ENCODE data around the gene COL27A1. TPM values are rescaled to one million over a fixed set of nuclear protein-coding genes. Genes with fewer than 3 reads are reported as not detected.

Gene COL27A1
- polyA plus RNA-seq, 1 donor (not counting 4 experiments of a cell fraction or from before 2014, with no cell fraction given) = 14.0 TPM

DNA sequence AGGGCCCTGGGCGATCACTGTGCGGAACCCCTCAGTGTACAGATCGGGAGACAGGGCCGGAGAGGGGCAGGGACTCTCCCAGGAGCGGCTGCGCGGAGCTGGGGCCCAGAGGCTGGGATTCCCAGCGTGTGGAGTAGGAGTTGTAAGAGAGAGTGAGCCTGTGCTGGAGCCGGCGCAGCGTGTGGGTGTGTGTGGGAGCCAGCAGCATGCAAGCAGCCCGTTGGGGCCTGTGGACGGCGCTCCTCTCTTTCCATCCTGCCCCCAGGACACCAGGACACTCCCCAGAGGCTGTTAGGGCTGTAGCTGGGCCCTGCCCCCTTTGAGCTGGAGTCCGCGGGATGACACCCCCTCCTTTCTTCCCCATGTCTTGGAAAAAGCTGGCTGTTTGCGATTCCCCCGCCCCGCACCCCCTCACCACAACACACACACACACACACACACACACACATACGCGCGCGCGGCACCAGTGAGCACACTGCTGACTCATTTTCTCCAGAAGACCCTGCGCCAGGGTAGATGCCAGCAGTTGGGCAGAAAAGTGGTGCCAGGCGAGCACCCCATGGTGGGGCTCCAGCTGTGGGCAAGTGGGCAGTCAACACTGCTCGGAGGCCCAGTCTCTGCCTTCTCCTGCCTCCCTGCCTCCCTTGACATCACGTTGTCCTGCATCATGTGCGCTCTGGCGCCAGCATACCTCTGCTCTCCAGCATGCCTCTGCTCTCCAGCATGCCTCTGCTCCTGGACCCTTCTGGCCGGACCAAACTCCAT, 1.5 kb downstream of the COL27A1 start:
- peak overlapping the region; percentile 93 for H3K4me2 ChIP-seq (ENCODE audit: control insufficient read depth, extremely low read depth, insufficient read depth, low read depth, low read length)
- FAIRE-seq (no peak), DNase-seq (ENCODE audit: low read depth, low spot score) (no peak)
- H2AFZ ChIP-seq (ENCODE audit: control insufficient read depth, low read length) = peak overlapping the region; percentile 56
- H3K9ac ChIP-seq (ENCODE audit: control insufficient read depth, extremely low read depth, insufficient read depth, low read length) = peak overlapping the region; percentile 86
- H3K27ac ChIP-seq (ENCODE audit: control insufficient read depth, insufficient read depth, low read length) = peak overlapping the region; percentile 79
- H3K79me2 ChIP-seq (ENCODE audit: control insufficient read depth, insufficient read depth, low read length) = peaks cover 47% of the 10 kb centered on the region
- TF ChIP-seq EZH2 (IDR thresholded peaks at IDR 0.05; ENCODE audit: low read length) = no peak
- TF ChIP-seq, protein P1, sequence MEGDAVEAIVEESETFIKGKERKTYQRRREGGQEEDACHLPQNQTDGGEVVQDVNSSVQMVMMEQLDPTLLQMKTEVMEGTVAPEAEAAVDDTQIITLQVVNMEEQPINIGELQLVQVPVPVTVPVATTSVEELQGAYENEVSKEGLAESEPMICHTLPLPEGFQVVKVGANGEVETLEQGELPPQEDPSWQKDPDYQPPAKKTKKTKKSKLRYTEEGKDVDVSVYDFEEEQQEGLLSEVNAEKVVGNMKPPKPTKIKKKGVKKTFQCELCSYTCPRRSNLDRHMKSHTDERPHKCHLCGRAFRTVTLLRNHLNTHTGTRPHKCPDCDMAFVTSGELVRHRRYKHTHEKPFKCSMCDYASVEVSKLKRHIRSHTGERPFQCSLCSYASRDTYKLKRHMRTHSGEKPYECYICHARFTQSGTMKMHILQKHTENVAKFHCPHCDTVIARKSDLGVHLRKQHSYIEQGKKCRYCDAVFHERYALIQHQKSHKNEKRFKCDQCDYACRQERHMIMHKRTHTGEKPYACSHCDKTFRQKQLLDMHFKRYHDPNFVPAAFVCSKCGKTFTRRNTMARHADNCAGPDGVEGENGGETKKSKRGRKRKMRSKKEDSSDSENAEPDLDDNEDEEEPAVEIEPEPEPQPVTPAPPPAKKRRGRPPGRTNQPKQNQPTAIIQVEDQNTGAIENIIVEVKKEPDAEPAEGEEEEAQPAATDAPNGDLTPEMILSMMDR (optimal IDR thresholded peaks at IDR 0.05 in 1 of 3, IDR thresholded peaks at IDR 0.05 in 1 of 3, conservative IDR thresholded peaks at IDR 0.05 in 1 of 3; ENCODE audit: extremely low read depth in 1 of 3, insufficient read depth in 2 of 3, low read length in 3 of 3) = peak in 1 of 3 experiments; percentile 31
- H3K27me3 ChIP-seq (ENCODE audit: control insufficient read depth, extremely low read depth, insufficient read depth, low read length) = peaks cover 22% of the 10 kb centered on the region
- H3K4me1 ChIP-seq (ENCODE audit: control insufficient read depth, extremely low read depth, insufficient read depth, low read length) = peaks cover 25% of the 10 kb centered on the region
- peaks cover 2% of the 10 kb centered on the region for H4K20me1 ChIP-seq (ENCODE audit: control insufficient read depth, extremely low read depth, insufficient read depth, low read length)
- no peaks in the 10 kb centered on the region for H3K9me3 ChIP-seq (ENCODE audit: control insufficient read depth, low read depth, low read length)
- H3K4me3 ChIP-seq (ENCODE audit: control insufficient read depth in 2 of 3, extremely low read depth in 1 of 3, insufficient read depth in 2 of 3, low read depth in 1 of 3, low read length in 3 of 3) = peak overlapping the region; percentile 59 to 85 (median 79)
- dilution Hi-C loops (cut with MboI; ENCODE audit: extremely low pct_ligation_motif_present, low sequenced_read_pairs) = no loop called here
- no peaks in the 10 kb centered on the region for H3K36me3 ChIP-seq (ENCODE audit: control insufficient read depth in 2 of 2, extremely low read depth in 1 of 2, insufficient read depth in 2 of 2, low read length in 2 of 2)
- H3K9me1 ChIP-seq (ENCODE audit: control insufficient read depth, extremely low read depth, insufficient read depth, low read length) = peaks cover 3% of the 10 kb centered on the region

- no peak for TF ChIP-seq EZH2 (IDR thresholded peaks at IDR 0.05; ENCODE audit: low read length)
- TF ChIP-seq, protein P1 (optimal IDR thresholded peaks at IDR 0.05 in 1 of 3, IDR thresholded peaks at IDR 0.05 in 1 of 3, conservative IDR thresholded peaks at IDR 0.05 in 1 of 3; ENCODE audit: extremely low read depth in 1 of 3, insufficient read depth in 2 of 3, low read length in 3 of 3) = no peak
- peaks cover 2% of the 10 kb centered on the region for H4K20me1 ChIP-seq (ENCODE audit: control insufficient read depth, extremely low read depth, insufficient read depth, low read length)
- H3K4me1 ChIP-seq (ENCODE audit: control insufficient read depth, extremely low read depth, insufficient read depth, low read length) = peaks cover 31% of the 10 kb centered on the region
- peaks cover 3% of the 10 kb centered on the region for H3K9me1 ChIP-seq (ENCODE audit: control insufficient read depth, extremely low read depth, insufficient read depth, low read length)
- peaks cover 55% of the 10 kb centered on the region for H3K79me2 ChIP-seq (ENCODE audit: control insufficient read depth, insufficient read depth, low read length)
- peak overlapping the region; percentile 93 for H3K4me2 ChIP-seq (ENCODE audit: control insufficient read depth, extremely low read depth, insufficient read depth, low read depth, low read length)
- H3K4me3 ChIP-seq (ENCODE audit: control insufficient read depth in 2 of 3, extremely low read depth in 1 of 3, insufficient read depth in 2 of 3, low read depth in 1 of 3, low read length in 3 of 3) = peak overlapping the region in 2 of 3 experiments; percentile 35 to 36
- peak overlapping the region; percentile 79 for H3K27ac ChIP-seq (ENCODE audit: control insufficient read depth, insufficient read depth, low read length)
- H2AFZ ChIP-seq (ENCODE audit: control insufficient read depth, low read length) = no peak overlapping the region
- FAIRE-seq (peak; percentile 94), DNase-seq (ENCODE audit: low read depth, low spot score) (no peak)
- H3K9me3 ChIP-seq (ENCODE audit: control insufficient read depth, low read depth, low read length) = no peaks in the 10 kb centered on the region
- dilution Hi-C loops (cut with MboI; ENCODE audit: extremely low pct_ligation_motif_present, low sequenced_read_pairs) = no loop called here
- peak overlapping the region; percentile 86 for H3K9ac ChIP-seq (ENCODE audit: control insufficient read depth, extremely low read depth, insufficient read depth, low read length)
- H3K27me3 ChIP-seq (ENCODE audit: control insufficient read depth, extremely low read depth, insufficient read depth, low read length) = peaks cover 22% of the 10 kb centered on the region
- H3K36me3 ChIP-seq (ENCODE audit: control insufficient read depth in 2 of 2, extremely low read depth in 1 of 2, insufficient read depth in 2 of 2, low read length in 2 of 2) = peaks cover 0 to 5% of the 10 kb centered on the region in 2 experiments
Observed at GRCh38 chr9:114157516-114158176, 2.3 kb downstream of the COL27A1 start.

Measured in keratinocyte (primary cell).